ENCODE measurements around the gene KCNQ1.
"Not testable (repeated sequence)": the region's sequence is repeated elsewhere in the genome, so short reads cannot be mapped to it uniquely, and the experiment has no call there.

KCNQ1 gene

DNA sequence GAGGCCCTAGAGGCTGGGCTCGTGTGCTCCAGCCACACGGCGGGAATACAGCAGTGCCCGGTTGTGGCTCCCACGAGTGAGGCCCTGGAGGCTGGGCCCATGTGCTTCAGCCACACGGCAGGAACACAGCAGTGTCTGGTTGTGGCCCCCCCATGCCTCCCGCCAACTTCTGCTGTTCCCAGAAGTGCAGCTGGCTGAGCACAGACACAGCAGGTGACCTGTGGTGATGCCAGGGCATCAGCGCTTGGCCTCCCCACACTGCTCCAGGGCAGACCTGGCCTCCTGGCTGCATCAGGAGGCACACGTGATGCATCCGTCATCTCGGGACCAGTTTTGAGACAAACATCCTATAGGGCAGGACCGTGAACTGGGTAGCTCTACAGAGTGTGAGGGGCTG lies 144.7 kb downstream of the KCNQ1 start:
- no peak for DNase-seq (ENCODE audit: low read depth in 3 of 3)

DNA sequence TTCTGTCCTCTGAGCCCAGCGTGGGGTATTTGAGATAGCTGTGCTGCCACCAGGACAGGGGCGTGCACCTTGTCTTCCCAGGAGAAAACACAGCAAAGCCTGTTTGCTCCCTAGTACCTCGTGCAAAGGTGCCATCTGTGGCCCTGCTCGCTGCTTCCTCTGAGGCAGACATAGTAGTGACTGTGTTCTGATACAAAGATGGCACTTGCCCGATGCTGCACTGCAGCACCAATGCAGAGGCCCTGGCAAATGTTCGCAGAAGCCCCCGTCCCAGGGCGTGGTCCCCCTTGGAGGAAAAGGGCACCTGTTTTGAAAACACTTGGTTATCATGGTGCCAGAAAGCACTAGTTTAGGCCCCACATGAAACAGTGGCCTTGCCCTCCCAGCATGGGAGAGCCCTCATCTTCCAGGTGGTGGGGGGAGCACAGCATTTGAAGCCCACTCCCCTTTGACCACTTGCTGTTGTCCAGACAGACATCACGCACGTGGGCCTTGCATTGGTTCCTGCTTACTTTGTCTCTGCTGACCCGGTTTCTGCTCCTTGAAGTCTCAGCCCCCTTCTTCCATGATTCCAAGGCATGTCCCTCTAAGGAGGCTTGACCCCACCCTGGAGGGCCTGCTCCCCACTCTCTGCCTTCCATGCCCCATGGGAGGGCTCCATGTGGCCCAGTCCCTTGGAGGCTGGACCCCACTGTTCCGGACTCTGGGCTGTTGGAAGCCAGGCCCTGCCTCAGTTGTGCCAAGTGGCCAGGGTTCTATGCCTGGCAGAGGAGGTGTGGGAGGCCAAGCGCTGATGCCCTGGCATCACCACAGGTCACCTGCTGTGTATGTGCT lies 145.5 kb downstream of the KCNQ1 start:
- no peak for DNase-seq (ENCODE audit: low read depth in 3 of 3)

DNA sequence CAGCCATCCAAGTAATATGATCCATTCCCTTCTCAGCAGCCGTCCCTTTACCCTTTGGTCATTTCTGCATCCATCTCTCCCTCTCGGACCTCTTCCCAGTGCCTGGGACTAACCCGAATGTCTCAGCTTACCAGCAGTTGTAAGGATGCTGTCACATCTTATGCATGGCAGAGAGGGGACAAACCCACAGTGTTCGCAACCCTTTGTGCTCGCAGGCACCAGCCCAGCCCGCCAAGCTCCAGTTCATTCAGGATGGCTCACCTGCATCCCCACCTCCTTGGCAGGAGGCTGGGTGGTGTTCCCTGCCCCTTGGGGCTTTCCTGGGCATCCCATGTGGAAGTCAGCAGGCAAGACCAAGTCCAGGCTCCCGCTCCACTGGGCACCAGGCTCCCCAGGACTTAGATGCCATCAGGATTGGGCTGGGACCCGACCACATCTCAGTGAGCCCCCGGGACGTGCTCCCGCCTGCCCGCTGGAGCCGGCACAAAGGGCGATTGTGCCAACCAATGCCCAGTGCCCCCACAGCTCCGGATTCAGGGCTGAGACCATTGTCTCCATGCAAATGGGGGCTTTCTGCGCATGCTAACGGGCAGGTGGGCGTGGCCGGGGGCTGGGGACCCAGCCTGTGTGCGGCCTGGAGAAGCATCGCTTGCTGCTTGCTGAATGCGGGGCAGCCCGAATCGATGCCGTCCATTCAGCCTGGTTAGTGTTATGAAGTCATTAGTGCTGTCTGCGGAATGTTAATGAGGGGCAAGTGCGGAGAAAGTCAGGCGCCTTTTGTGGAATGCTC lies 146.4 kb downstream of the KCNQ1 start:
- no peak for DNase-seq (ENCODE audit: low read depth in 3 of 3)

DNA sequence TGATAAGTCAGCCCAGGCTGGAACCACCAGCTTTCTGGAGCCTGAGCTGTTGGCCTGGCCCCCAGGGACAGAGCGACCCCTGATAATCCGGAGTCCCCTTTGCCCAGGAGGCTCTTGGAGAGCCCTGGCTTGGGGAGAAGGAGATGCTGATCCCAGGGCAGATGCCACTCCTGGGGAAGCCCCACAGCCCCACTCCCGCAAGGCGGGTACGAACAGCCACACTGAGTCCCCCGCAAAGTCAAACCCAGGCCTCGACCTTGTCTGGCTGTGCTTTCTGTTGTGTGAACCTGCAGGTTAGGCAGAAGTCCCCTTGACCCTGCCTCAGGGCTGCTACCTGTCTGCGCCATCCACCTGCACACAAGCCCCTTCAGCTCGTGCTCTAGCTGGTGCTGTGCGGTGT lies 147.0 kb downstream of the KCNQ1 start:
- DNase-seq (ENCODE audit: low read depth in 3 of 3): no peak

DNA sequence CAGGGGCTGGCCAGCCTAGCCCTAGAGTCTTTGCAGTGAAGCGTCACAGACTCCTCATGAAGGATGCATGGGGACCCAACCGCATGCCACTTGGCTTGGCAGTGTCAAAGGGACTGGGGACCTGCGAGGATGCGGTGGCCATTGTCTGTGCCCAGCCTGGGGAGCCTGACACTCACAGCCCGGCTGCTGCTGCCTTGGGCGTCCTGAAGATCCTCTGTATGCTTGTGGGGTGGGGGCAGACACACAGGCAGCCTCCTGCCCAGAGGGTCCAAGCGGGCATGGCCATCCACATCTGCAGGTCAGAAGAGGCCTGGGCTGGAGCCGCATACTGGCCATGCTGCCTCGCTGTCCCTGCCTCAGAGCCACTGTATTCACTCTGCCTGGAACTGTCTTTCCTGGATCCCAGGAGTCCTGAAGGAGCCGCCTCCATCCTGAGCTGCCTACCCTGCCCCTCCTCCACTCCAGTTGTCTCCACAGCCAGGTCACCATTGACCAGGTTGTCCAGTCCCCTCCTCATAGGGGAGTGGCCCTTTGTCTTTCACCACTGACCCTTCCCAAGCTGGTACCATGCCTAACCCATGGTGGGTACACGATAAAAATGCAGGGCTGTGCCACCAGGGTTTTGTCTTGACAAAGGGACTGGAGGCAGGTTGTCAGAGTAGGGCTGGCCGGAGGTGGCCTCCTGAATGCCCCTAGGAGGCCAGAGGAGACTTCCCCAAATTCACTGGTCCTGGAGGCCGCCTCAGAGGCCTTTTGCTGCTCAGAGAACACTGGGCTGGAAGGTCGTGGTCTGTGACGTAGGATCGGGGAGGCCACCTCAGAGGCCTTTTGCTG lies 148.0 kb downstream of the KCNQ1 start:
- DNase-seq (ENCODE audit: low read depth in 3 of 3): no peak

DNA sequence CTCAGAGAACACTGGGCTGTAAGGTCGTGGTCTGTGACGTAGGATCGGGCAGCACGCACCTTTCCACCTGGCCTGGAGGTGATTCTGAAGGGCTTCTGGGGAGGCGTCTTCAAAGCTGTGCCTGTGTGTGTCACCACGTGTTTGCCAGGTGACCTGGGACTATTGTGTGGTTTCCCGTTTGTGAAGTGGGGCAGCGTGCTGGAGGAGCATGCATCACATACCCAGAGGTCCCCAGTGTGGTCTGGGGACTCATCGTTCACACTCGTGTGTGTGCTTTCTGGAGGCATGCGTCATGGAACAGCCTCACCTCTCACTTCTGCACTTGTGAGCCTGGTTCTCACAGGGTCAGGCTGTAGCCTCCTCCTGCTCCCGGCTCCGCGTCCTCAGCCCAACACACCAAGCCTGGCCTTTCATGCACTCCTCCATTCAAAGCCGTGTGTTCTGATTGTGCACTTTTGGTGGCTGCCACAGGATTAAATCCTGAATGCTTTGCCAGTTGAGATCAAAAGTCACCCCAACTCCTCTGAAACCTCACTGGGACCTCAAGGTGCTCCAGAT lies 148.7 kb downstream of the KCNQ1 start:
- DNase-seq (ENCODE audit: low read depth in 3 of 3): no peak

DNA sequence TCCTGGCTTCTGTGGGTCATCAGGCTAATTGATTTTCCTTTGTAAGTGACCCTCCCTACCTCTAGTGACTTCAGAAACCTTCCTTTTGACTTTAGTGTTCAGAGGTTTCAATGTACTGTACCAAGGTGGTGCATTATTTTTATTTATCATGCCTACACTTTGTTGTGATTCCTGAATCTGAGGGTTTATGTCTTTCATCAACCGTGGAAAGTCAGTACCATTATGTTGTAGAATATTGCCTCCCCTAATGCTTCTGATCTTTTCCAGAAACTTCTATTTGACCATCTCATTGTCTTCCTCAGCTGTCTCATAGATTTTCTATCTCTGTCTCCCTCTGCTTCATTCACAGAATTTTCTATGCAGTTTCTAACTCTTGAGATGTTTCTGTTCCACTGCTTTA lies 149.5 kb downstream of the KCNQ1 start:
- no peak for DNase-seq (ENCODE audit: low read depth in 3 of 3)

DNA sequence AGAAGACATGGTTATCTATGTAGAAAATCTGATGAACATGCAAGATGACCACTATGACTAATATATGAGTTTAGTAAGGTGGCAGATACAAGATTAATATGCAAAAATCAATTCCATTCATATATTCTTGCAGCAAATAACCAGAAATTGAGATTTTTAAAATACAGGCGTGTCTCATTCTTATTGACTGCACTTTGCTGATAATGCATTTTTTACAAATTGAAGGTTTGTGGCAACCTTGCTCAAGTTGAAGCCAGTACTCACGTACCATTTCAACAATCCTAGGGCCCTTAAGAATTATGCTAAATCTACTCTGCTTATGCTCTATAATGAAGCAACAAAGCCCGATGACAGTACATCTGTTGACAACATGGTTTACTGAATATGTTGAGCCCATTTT lies 150.4 kb downstream of the KCNQ1 start:
- DNase-seq (ENCODE audit: low read depth in 3 of 3): no peak

DNA sequence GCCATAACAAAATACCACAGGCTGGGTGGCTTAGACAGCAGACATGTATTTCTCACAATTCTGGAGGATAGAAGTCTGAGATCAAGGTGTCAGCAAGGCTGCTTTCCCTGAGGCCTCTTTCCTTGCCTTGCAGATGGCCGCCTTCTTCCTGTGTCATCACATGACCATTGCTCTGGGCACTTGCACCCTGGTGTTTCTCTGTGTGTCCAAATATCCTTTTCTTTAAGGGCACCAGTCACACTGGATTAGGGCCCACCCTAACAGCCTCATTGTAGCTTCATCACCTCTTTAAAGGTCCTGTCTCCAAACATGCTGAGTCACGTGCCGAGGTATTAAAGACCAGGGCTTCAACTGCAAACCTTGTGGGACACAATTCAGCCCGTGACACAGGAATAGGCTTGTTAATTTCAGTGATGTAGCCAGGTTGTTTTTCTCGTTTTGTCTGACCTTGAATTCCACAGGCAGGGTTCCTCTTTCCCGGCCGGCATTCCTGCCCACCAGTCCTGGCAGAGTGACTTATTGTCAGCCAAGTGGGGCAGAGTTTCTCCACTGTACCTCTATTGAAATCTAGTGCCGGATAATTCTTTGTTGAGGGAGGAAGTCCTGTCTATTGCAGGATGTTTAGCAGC lies 154.9 kb downstream of the KCNQ1 start:
- DNase-seq (ENCODE audit: low read depth in 3 of 3): no peak

DNA sequence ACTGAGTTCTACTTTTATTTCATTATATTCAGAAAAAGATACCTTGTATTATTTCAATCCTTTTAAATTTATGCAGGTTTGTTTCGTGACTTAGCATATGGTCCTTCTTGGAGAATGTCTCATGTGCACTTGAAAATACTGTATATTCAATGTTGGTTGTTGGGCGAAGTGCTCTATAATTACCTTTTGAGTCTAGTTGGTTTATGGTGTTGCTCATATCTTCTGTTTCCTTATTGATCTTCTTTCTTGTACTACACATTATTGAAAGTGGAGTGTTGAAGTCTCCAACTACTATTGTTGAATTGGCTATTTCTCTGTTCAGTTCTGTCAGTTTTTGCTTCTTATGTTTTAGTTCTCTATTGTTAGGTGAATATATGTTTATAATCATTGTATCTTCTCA lies 164.5 kb downstream of the KCNQ1 start:
- no peak for DNase-seq (ENCODE audit: low read depth in 3 of 3)

DNA sequence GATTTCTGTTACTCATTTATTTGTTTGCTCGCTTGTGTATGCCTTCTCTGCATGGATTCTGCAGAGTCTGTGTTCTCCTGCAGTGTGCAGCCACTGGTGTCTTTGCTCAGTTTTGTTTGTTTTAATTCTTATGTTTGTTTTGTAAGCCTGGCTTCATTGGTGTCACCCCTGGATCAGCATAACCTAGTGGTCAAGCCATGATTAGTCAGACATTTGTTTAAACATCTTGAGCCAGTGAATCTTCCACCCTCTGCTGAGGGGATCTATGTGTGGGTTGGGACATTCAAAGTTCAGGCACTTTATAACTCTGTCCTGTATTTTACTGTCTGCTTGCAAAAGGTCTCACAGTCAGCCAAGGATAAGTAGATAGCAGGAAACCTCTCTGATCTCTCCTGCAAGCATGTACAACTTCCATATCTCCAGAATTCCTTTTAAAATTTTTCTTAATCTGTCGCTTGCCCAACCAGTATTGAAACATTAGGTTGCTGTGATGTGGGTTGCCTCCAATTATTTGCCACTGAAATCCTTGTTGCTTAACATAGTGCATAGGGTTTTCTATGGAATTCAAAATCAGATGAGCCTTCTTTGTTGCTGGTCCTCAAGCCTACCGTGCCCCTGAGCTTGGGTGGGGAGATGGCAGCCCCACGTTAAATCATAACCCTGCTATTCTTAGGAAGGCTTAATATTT lies 168.2 kb downstream of the KCNQ1 start:
- DNase-seq (ENCODE audit: low read depth in 3 of 3): no peak

DNA sequence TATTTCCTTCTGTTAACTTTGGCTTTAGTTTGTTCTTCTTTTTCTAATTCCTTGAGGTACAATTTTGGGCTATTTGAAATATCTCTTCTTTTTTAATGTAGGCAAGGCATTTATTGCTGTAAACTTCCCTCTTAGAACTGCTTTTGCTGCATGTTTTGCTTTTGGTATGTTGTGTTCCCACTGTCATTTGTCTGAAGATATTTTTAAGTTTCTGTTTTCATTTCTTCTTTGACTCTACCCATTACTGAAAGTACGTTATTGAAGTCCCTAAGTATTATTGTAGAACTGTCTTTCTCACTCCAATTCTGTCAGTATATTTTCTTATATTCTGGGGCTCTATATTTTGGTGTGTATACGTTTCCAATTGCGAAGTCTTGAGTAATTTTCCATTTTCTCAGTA lies 177.1 kb downstream of the KCNQ1 start:
- DNase-seq (ENCODE audit: low read depth in 3 of 3): no peak

DNA sequence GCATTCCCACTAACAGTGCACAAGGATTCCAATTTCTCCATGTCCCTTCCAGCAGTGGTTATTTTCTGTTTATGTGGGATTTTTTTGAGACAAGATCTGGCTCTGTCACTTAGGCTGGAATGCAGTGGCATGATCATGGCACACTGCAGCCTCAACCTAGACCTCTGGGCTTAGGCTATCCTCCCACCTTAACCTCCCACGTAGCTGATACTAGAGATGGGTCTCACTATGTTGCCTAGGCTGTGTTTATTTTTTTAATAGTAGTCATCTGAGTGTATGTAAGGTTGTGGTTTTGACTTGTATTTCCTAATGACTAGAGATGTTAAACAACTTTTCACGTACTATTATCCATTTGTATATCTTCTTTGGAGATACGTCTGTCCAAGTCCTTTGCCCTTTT lies 180.4 kb downstream of the KCNQ1 start:
- no peak for DNase-seq (ENCODE audit: low read depth in 3 of 3)

DNA sequence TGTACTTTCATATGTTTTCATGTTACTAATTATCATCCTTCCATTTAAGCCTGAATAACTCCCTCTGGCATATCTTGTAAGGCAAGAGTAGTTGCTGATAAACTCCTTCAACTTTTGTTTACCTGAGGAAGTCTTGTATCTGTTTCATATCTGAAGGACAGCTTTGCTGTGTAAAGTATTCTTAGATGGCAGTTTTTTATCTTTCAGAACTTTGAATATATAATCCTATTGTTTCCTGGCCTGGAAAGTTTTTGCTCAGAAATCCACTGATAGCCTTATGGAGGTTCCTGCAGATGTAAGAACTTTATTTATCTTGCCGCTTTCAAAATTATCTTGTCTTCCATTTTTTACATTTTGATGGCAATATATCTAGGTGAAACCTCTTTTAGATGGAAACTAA lies 185.9 kb downstream of the KCNQ1 start:
- DNase-seq (ENCODE audit: low read depth in 3 of 3): no peak

DNA sequence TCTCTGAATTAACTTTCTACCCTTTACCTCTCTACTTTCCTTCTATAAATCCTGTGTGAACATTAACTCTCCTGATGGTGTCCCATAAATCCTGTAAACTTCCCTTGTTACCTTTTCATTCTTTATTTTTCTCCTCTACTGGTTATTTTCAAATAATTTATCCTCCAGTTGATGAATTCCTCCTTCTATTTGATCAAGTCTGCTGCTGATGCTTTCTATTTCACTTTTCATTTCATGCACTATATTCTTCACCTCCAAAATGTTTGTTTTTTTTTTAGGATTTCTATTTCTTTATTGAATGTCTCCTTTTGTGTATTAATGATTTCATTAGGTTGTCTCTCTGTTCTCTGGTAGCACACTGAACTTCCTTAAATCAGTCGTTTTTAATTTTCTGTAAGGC lies 186.4 kb downstream of the KCNQ1 start:
- no peak for DNase-seq (ENCODE audit: low read depth in 3 of 3)

DNA sequence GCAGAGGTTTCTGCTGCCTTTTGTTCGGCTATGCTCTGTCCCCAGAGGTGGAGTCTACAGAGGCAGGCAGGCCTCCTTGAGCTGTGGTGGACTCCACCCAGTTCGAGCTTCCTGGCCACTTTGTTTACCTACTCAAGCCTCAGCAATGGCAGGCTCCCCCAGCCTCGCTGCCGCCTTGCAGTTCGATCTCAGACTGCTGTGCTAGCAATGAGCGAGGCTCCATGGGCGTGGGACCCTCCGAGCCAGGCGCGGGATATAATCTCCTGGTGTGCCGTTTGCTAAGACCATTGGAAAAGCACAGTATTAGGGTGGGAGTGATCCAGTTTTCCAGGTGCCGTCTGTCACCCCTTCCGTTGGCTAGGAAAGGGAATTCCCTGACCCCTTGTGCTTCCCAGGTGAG lies 195.0 kb downstream of the KCNQ1 start:
- not testable (repeated sequence) for DNase-seq (ENCODE audit: low read depth in 3 of 3)

DNA sequence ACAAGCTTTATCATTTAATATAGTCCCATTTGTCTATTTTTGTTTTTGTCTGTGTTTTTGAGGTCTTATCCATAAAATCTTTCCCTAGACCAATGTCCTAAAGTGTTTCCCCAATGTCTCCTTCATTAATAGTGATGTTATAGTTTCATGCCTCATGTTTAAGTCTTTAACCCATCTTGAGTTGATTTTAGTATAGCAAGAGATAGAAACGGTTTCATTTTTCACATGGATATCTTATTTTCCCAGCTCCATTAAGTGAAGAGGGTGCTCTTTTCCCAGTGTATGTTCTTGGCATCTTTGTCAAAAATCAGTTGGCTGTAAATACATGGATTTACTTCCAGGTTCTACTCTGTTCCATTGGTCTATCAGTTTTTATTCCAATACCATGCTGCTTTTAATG lies 196.8 kb downstream of the KCNQ1 start:
- no peak for DNase-seq (ENCODE audit: low read depth in 3 of 3)

DNA sequence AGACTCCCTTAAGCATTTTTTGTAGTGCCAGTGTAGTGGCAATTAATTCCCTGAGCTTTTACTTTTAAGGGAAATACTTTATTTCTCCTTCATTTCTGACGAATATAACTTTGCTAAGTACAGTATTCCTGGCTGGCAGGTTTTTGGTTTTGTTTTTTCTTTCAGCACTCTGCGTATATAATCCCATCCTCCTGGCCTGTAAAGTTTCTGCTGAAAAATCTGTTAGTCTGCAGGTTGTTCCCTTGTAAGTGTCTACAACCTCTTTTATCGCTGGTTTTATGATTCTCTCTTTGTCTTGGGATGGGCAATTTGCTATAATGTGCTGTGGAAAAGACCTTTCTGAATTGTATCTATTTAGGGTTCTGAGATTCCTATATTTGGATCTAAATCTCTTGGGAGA lies 198.9 kb downstream of the KCNQ1 start:
- DNase-seq (ENCODE audit: low read depth in 3 of 3): no peak

DNA sequence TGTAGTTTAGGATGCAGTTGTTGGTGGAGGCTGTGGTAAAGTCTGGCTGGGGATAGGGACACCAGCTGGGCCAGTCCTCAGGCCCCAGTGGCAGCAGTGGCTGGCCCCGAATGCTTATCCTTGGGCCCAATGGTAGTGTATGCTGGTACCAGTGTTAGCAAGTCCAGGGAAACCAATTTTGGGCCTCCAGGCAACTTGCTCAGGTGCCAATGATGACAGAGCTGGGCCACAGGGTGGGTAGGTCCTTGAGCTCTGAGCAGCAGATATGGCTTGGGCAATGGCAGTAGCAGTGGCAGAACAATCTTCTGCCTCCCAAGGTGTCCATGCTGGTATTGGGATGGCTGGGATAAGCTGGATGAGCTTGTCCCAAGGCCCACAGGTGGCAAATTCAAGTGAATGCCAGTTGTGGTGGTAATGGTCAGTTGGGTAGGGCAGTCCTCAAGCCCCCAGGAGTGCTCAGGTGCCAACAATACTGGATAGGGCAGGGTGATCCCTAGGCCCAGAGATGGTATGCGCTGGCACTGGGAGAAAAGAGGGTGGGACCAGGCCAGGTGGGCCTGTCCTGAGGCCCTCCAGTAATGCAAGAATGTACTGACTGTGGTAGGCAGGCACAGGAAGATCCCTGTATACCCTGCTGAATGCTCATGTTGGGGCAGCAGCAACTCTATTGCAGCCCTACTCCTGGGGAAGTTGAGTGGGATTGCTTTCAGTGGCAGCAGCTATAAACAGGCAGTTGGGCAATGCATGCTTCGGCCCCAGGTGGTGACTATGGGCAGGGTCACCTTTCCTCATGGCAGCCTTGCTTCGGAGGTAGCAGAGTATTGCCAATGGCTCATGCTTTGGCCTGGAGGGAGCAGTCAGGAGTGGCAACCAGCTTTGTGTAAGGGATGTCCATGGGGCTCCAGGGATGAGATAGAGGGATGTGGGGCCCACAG lies 200.3 kb downstream of the KCNQ1 start:
- no peak for DNase-seq (ENCODE audit: low read depth in 3 of 3)

DNA sequence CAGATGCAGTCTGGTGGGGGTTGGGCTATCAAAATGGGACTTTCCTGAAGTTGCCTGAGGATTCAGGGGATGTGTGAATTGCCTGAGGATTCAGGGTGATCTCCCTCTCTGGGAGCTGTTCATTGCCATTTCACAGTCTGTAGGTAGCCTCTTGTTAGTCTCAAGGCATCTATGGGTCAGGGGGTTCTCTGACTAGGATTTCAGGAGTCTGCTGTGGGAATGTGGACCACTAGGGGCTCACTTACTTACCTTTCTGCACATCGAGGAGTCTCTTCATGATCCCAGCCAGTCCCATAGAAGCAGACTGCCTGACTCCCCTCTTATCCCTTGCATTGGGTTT lies 200.9 kb downstream of the KCNQ1 start:
- no peak for DNase-seq (ENCODE audit: low read depth in 3 of 3)
